ENCODE measurements around the gene GCNT4.

Gene GCNT4

DNA sequence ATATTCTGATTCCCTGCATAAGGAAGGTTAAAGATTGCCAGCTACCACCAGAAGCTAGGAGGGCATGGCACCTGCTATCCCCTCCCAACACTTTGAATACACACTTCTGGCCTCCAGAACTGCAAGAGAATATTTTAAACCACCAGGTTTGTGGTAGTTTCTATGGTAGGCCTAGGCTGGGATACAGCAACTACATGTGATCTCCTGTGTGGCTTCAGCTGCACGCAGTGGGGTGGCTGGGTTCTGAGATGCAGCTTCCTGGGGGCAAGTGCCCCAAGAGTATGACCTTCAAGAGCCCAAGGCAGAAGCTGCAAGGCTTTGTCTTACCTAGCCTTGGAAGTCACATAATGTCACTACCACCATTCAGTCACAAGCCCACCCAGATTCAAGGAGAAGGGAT is 39.6 kb downstream of the GCNT4 start:
- no peak for DNase-seq

DNA sequence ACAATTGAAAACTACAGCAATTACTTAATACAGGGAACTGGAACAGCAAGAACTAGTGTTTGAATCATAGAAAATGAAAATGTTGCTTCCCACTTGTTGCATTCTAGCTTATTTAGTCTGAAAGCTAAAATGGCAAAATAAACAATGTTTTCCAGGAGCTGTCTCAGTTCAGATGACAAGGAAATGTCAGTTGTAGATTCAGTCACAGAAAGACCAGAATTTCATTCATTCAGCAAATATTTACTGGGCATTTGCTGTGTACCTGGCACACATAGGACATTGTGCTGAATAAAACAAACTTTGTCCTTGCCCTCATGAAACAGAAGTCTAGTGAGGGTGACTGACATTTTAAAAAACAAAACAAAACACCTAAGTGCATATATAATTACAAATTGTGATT is 41.5 kb downstream of the GCNT4 start:
- no peak for DNase-seq

DNA sequence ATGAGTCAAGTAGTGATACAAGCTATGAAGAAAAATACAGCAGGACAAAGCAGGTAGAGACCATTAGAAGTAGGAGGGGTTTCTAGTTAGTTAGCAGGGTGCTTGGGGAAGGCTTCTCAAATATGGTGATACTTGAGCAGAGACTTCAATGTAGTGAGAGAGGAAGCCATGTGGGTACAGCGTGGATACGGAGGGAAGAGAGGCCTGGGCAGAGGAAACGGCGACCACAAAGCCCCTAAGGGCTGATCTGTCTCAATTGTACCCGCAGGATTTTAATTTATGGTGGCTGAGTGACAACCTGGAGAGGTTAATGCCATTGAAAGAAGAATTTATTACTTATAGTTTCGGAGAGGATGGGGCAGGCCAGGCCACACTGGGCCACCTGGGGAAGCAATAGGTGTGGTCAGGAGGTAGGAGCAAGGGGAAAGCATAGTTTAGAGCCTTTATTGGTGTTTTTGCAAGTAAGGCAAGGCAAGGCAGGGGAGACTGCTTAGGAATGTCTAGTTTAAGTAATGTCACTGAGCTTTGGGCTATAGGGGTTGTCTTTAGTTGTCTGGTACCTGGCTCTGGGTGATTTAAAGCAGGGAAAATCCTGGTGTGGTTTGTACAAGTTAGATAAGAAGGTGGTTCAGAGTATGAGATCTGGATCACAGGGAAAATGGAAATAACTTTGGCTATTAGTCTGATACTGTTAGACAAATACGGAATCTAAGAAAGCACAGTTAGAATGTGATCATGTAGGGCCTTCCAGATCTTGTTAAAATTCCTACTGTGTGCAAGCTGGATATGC is 42.6 kb downstream of the GCNT4 start:
- DNase-seq: no peak

DNA sequence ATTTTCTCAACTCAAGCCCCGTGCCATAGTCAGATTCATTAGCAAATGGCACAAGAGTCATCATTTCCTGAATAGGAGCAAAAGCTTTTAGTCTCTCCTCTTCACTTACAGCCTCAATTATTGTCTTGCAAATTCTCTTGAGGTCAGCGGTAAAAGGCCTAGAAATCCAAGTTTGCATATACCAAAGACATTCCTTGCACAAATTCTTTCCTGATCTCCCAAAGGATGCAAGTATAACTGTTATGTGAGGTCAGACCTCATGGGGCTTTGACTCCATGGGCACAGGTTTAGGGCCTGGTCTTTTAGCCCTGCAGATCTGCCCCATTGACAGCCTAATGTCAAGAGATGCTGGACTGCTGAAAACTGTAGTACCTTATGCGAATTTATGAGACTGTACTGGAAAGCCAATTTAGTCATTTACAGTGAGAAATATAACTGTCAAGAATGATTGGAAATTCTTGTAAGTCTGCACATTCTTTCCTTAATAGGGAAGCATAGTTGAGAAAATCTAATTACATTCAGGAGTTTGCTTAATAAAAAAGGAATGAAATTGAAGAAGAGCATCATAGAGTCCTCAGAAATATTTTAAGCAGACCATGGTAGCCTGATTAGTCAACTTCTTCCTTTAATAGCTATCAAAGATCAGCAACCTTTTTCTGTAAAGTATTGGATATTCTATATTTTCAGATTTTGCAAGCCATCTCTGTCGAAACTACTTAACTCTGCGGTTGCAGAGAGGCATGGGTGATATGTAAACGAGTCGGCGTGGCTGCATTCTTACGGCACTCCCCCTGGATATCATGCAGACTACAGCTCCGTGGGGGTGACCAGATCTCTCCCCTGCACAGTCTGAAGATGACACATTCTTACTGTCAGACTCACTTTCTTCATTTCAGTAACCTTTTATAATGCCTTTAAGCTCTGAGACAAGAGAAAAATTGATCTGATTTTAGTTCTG is 45.2 kb downstream of the GCNT4 start:
- DNase-seq: no peak

DNA sequence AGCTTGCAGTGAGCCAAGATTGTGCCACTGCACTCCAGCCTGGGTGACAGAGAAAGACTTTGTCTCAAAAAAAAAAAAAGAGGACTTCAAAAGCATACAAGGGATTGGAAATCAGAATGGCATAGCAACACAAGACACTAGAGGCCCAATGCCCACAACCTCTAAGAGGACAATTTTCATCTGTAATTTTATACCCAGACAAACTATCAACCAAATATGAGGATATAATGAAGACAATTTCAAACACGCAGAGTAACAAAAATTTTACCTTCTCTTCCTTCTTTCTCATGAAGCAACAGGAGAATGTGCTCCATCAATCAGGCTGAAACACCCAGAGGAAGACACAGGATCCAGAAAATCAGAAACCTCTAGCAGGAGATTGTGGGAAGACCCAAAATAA is 46.8 kb downstream of the GCNT4 start:
- no peak for DNase-seq

All from effector CD8-positive, alpha-beta T cell (primary cell).